Raji (cell line): ENCODE data around the gene CLMP.

Experiments
- POLR2A ChIP-seq: IDR thresholded peaks from 2 replicates; pipeline ENCODE4 v1.6.1; 2011; ENCODE audit warnings: low read depth, low read length, control low read depth; ENCODE audit not compliant: insufficient read depth

Gene CLMP

GRCh38 chr11:123072332-123072761 is 122.7 kb downstream of the CLMP start:
- TF ChIP-seq POLR2A = no peak

- TF ChIP-seq POLR2A = no peak
Measured at GRCh38 chr11:123069908-123070821, 124.9 kb downstream of the CLMP start.

- no peak for TF ChIP-seq POLR2A
Measured at GRCh38 chr11:123065621-123066020, 129.4 kb downstream of the CLMP start.

- TF ChIP-seq POLR2A = no peak
Measured at GRCh38 chr11:123063826-123064657, 131.0 kb downstream of the CLMP start.

GRCh38 chr11:123062892-123063825 is 131.9 kb downstream of the CLMP start:
- peak; percentile 19; the same call in 1 of the 2 replicates for TF ChIP-seq POLR2A

GRCh38 chr11:123062158-123062891 is 132.7 kb downstream of the CLMP start:
- no peak; the same call in none of the 2 replicates for TF ChIP-seq POLR2A

GRCh38 chr11:123061403-123062157 is 133.5 kb downstream of the CLMP start, which contains the start of gene HSPA8:
HSPA8 (minus strand) TSS chr11:123062136; CDS start chr11:123061324, 812 bp downstream.
- TF ChIP-seq POLR2A = peak; percentile 97

- TF ChIP-seq POLR2A = no peak
Measured at GRCh38 chr11:123060277-123061000, 134.6 kb downstream of the CLMP start.

GRCh38 chr11:123057661-123058305 is 137.3 kb downstream of the CLMP start:
- TF ChIP-seq POLR2A = no peak

- no peak for TF ChIP-seq POLR2A
Measured at GRCh38 chr11:123056835-123057491, 138.1 kb downstream of the CLMP start.

GRCh38 chr11:123055191-123055901 is 139.7 kb downstream of the CLMP start:
- TF ChIP-seq POLR2A = no peak; the same call in 1 of the 2 replicates
